Activated CD4-positive, CD25-positive, alpha-beta regulatory T cell treated with anti-CD3 and anti-CD28 coated beads, Interleukin-2, amount 50 U/mL, for 16 hours (primary cell): ENCODE measurements around the gene SLC6A3.
"Not testable (repeated sequence)": the region's sequence is repeated elsewhere in the genome, so short reads cannot be mapped to it uniquely, and the experiment has no call there.

Source experiments
- DNase-seq: peaks from one replicate; pipeline ENCODE4 v3.0.0-alpha.2; 2020; ENCODE audit warnings: low read depth, low spot score

SLC6A3 gene

GRCh38 chr5:1374679-1375055 is 70.6 kb downstream of the SLC6A3 start:
- DNase-seq: no peak

- DNase-seq: no peak
Observed at GRCh38 chr5:1374030-1374678, 71.1 kb downstream of the SLC6A3 start.

GRCh38 chr5:1371972-1372342 is 73.3 kb downstream of the SLC6A3 start:
- not testable (repeated sequence) for DNase-seq

- no peak for DNase-seq
Observed at GRCh38 chr5:1371218-1371971, 73.8 kb downstream of the SLC6A3 start.

GRCh38 chr5:1370006-1370405 is 75.2 kb downstream of the SLC6A3 start:
- no peak for DNase-seq

- DNase-seq: no peak
Observed at GRCh38 chr5:1368756-1369155, 76.5 kb downstream of the SLC6A3 start.

GRCh38 chr5:1368236-1368635 is 77.0 kb downstream of the SLC6A3 start:
- no peak for DNase-seq

GRCh38 chr5:1367149-1367548 is 78.1 kb downstream of the SLC6A3 start:
- no peak for DNase-seq

GRCh38 chr5:1366514-1366913 is 78.7 kb downstream of the SLC6A3 start:
- no peak for DNase-seq

- no peak for DNase-seq
Observed at GRCh38 chr5:1364211-1364610, 81.0 kb downstream of the SLC6A3 start.

GRCh38 chr5:1363581-1363980 is 81.7 kb downstream of the SLC6A3 start:
- DNase-seq: no peak

GRCh38 chr5:1363160-1363559 is 82.1 kb downstream of the SLC6A3 start:
- DNase-seq: no peak

GRCh38 chr5:1362242-1363015 is 82.8 kb downstream of the SLC6A3 start:
- no peak for DNase-seq

GRCh38 chr5:1360861-1361260 is 84.4 kb downstream of the SLC6A3 start:
- no peak for DNase-seq

- DNase-seq: not testable (repeated sequence)
Observed at GRCh38 chr5:1360367-1360766, 84.9 kb downstream of the SLC6A3 start.

- DNase-seq: no peak
Observed at GRCh38 chr5:1359713-1360112, 85.5 kb downstream of the SLC6A3 start.

- DNase-seq: no peak
Observed at GRCh38 chr5:1359031-1359645, 86.1 kb downstream of the SLC6A3 start.

- no peak for DNase-seq
Observed at GRCh38 chr5:1358726-1359025, 86.6 kb downstream of the SLC6A3 start.

GRCh38 chr5:1357946-1358725 is 87.1 kb downstream of the SLC6A3 start:
- DNase-seq: no peak

- no peak for DNase-seq
Observed at GRCh38 chr5:1356873-1357787, 88.1 kb downstream of the SLC6A3 start.

- no peak for DNase-seq
Observed at GRCh38 chr5:1354576-1354975, 90.7 kb downstream of the SLC6A3 start.
